Vagina (tissue), 2 donors: ENCODE data around the gene RASSF7.

Experiments used
- CTCF ChIP-seq, 3 experiments: fragments of 450-650 bp in 2 of 3; fragments of 200-600 bp in 1 of 3; sonication (generic) in 1 of 3; IDR thresholded peaks; one replicate each; pipeline ENCODE4 v1.5.1; 2017 to 2019; ENCODE audit warnings: antibody characterized with exemption in 3 of 3, mild to moderate bottlenecking in 2 of 3, moderate library complexity in 2 of 3
- POLR2AphosphoS5 ChIP-seq, 2 donors: sonication (generic); formaldehyde crosslinking; IDR thresholded peaks; one replicate each; pipeline ENCODE4 v1.9.0; 2017; ENCODE audit warnings: antibody characterized with exemption in 2 of 2, mild to moderate bottlenecking in 2 of 2, low read depth in 1 of 2; ENCODE audit not compliant: insufficient read depth in 1 of 2

- TF ChIP-seq POLR2AphosphoS5 (IDR thresholded peaks at IDR 0.05; ENCODE audit: insufficient read depth in 1 of 2, low read depth in 1 of 2) (no peak), CTCF (IDR thresholded peaks at IDR 0.05) (no peak)
Observed at GRCh38 chr11:612201-612960, 51.6 kb downstream of the RASSF7 start.
